HepG2 (cell line): ENCODE data around the gene EVA1A. TPM values are rescaled to one million over a fixed set of nuclear protein-coding genes. Genes with fewer than 3 reads are reported as not detected.

Source experiments
- ADNP ChIP-seq: sonication (generic); formaldehyde crosslinking; IDR thresholded peaks from 2 replicates; pipeline ENCODE4 v1.4.0; 2020; ENCODE audit warnings: missing genetic modification reagents
- CREBL2 ChIP-seq: sonication (generic); formaldehyde crosslinking; IDR thresholded peaks from 2 replicates; pipeline ENCODE4 v1.8.1; 2023; ENCODE audit warnings: missing genetic modification reagents, mild to moderate bottlenecking, borderline replicate concordance
- EEA1 ChIP-seq: sonication (generic); formaldehyde crosslinking; IDR thresholded peaks from 2 replicates; pipeline ENCODE4 v1.5.1; 2020; ENCODE audit warnings: mild to moderate bottlenecking, missing genetic modification reagents, borderline replicate concordance
- FOXA3 ChIP-seq: IDR thresholded peaks from 2 replicates; pipeline ENCODE4 v1.6.1; 2016; ENCODE audit warnings: missing genetic modification reagents, missing compliant biosample characterization
- FOXM1 ChIP-seq: sonication (generic); formaldehyde crosslinking; IDR thresholded peaks from 2 replicates; pipeline ENCODE4 v1.5.0; 2020; ENCODE audit warnings: missing genetic modification reagents
- GABPB1 ChIP-seq: IDR thresholded peaks from 2 replicates; pipeline ENCODE4 v1.6.1; 2016; ENCODE audit warnings: mild to moderate bottlenecking, missing genetic modification reagents, moderate library complexity, missing compliant biosample characterization
- GLMP ChIP-seq: sonication (generic); formaldehyde crosslinking; IDR thresholded peaks from 2 replicates; pipeline ENCODE4 v1.9.0; 2021; ENCODE audit warnings: missing genetic modification reagents, mild to moderate bottlenecking, borderline replicate concordance
- GRHL1 ChIP-seq: sonication (generic); formaldehyde crosslinking; conservative IDR thresholded peaks from 2 replicates; pipeline ENCODE4 v1.8.0; 2022; ENCODE audit warnings: missing genetic modification reagents
- HMG20B ChIP-seq: conservative IDR thresholded peaks from 2 replicates; pipeline ENCODE4 v1.6.1; 2016; ENCODE audit warnings: missing genetic modification reagents, missing compliant biosample characterization
- IRF9 ChIP-seq: sonication (generic); formaldehyde crosslinking; IDR thresholded peaks from 2 replicates; pipeline ENCODE4 v1.8.0; 2022; ENCODE audit warnings: missing genetic modification reagents, mild to moderate bottlenecking, borderline replicate concordance
- JUND ChIP-seq: sonication (generic); formaldehyde crosslinking; IDR thresholded peaks from 2 replicates; pipeline ENCODE4 v1.8.0; 2022; ENCODE audit warnings: mild to moderate bottlenecking, missing genetic modification reagents
- PATZ1 ChIP-seq: sonication (generic); formaldehyde crosslinking; IDR thresholded peaks from 2 replicates; pipeline ENCODE4 v1.4.0; 2020; ENCODE audit warnings: missing genetic modification reagents
- RORA ChIP-seq: sonication (generic); formaldehyde crosslinking; IDR thresholded peaks from 2 replicates; pipeline ENCODE4 v1.5.0; 2020; ENCODE audit warnings: mild to moderate bottlenecking, missing genetic modification reagents, moderate library complexity
- SIX4 ChIP-seq: sonication (generic); formaldehyde crosslinking; IDR thresholded peaks from 2 replicates; pipeline ENCODE4 v1.4.0; 2020; ENCODE audit warnings: missing genetic modification reagents
- SMAD1 ChIP-seq: sonication (generic); formaldehyde crosslinking; IDR thresholded peaks from 2 replicates; pipeline ENCODE4 v1.4.0; 2020; ENCODE audit warnings: missing genetic modification reagents, low read depth, mild to moderate bottlenecking, borderline replicate concordance
- TCF7 ChIP-seq: sonication (generic); IDR thresholded peaks from 2 replicates; pipeline ENCODE4 v1.6.1; 2016; ENCODE audit warnings: antibody characterized with exemption, low read depth
- TOPORS ChIP-seq: sonication (generic); formaldehyde crosslinking; IDR thresholded peaks from 2 replicates; pipeline ENCODE4 v1.8.0; 2023; ENCODE audit warnings: mild to moderate bottlenecking, missing genetic modification reagents
- TRAFD1 ChIP-seq: sonication (generic); formaldehyde crosslinking; IDR thresholded peaks from 2 replicates; pipeline ENCODE4 v1.5.1; 2020; ENCODE audit warnings: missing genetic modification reagents, mild to moderate bottlenecking, borderline replicate concordance
- ZNF136 ChIP-seq: sonication (generic); formaldehyde crosslinking; IDR thresholded peaks from 2 replicates; pipeline ENCODE4 v1.8.1; 2022; ENCODE audit warnings: low read depth, mild to moderate bottlenecking, moderate library complexity, missing genetic modification reagents
- ZSCAN25 ChIP-seq: sonication (generic); formaldehyde crosslinking; IDR thresholded peaks from 2 replicates; pipeline ENCODE4 v1.8.0; 2022; ENCODE audit warnings: mild to moderate bottlenecking, missing genetic modification reagents
- polyA plus RNA-seq, 8 experiments: library from polyadenylated mRNA; depleted of rRNA in 3 of 8; stranded (reverse) in 7 of 8; unstranded in 1 of 8; fragments of >200 nt; fragmentation: Illumina TruSeq in 4 of 8; extraction: Trizol in 4 of 8; gene quantifications; 2 replicates each; pipeline versions ENCODE4 v1.2.1 to v1.2.3, GENCODE V29; 2011 to 2016; ENCODE audit warnings: low read depth in 4 of 8, missing spikeins in 1 of 8, mixed read lengths in 1 of 8; ENCODE audit not compliant: insufficient read depth in 1 of 8
- total RNA-seq, 5 experiments: library from RNA; depleted of rRNA; stranded (reverse); fragments of >200 nt; fragmentation: Illumina TruSeq; extraction: Trizol; gene quantifications; 2 replicates each; pipeline ENCODE4 v1.2.3, GENCODE V29; 2016; ENCODE audit warnings: low read depth in 1 of 5

The EVA1A gene
- total and polyA plus RNA-seq, 2 of the 13 experiments (the other 11 are each of a cell fraction or from before 2014, with no cell fraction given), result 57.5 to 57.8 TPM

GRCh38 chr2:75608684-75609333 lies 48.1 kb upstream of the EVA1A start (continued):
- TF ChIP-seq TRAFD1 (CRISPR knock-in tag) (no peak), EEA1 (CRISPR knock-in tag) (no peak), GLMP (CRISPR knock-in tag) (no peak), HMG20B (CRISPR knock-in tag) (no peak), PATZ1 (CRISPR knock-in tag) (peak; percentile 68; the same call in 1 of the 2 replicates), CREBL2 (CRISPR knock-in tag) (peak; percentile 67; the same call in 1 of the 2 replicates), TOPORS (0 out of 2 replicates have a peak, but pooled peaks have one; percentile 48), FOXM1 (CRISPR knock-in tag) (no peak), ADNP (CRISPR knock-in tag) (no peak), FOXA3 (no peak), ZNF136 (CRISPR knock-in tag) (peak; percentile 82; the same call in 1 of the 2 replicates), RORA (no peak), GRHL1 (CRISPR knock-in tag) (no peak), SMAD1 (CRISPR knock-in tag) (no peak), SIX4 (CRISPR knock-in tag) (no peak), TCF7 (no peak), IRF9 (CRISPR knock-in tag) (no peak; the same call in 1 of the 2 replicates), JUND (CRISPR knock-in tag) (no peak), GABPB1 (peak; percentile 54; the same call in 1 of the 2 replicates), ZSCAN25 (CRISPR knock-in tag) (peak; percentile 74)
